Peyer's patch (tissue), 4 donors: ENCODE measurements around the gene IQGAP3. TPM values are rescaled to one million over a fixed set of nuclear protein-coding genes. Genes with fewer than 3 reads are reported as not detected.

Experiments
- DNase-seq, 3 donors: peaks; one replicate each; pipeline ENCODE4 v3.0.0-alpha.2; 2017 to 2019
- H3K27ac ChIP-seq, 4 donors: fragments of 200-600 bp; sonication (generic); one replicate each; pipeline ENCODE4 v1.5.1; 2016 to 2019
- H3K27me3 ChIP-seq, 2 donors: fragments of 200-600 bp; sonication (generic); one replicate each; pipeline ENCODE4 v1.5.1; 2019
- H3K36me3 ChIP-seq, 3 donors: fragments of 200-600 bp; sonication (generic); one replicate each; pipeline ENCODE4 v1.5.1; 2016 to 2019
- H3K4me1 ChIP-seq, 4 donors: fragments of 200-600 bp; sonication (generic); one replicate each; pipeline ENCODE4 v1.5.1; 2016 to 2019
- H3K4me3 ChIP-seq, 4 donors: fragments of 200-600 bp; sonication (generic); 1 replicate in 3 of 4; 2 replicates in 1 of 4; pipeline ENCODE4 v1.5.1; 2016 to 2019; ENCODE audit warnings: mild to moderate bottlenecking in 1 of 4
- H3K9me3 ChIP-seq, 4 donors: fragments of 200-600 bp; sonication (generic); one replicate each; pipeline ENCODE4 v1.5.1; 2016 to 2019; ENCODE audit warnings: mild to moderate bottlenecking in 1 of 4
- POLR2A ChIP-seq, 2 donors: fragments of 450-650 bp; IDR thresholded peaks; one replicate each; pipeline ENCODE4 v1.5.1; 2017; ENCODE audit warnings: antibody characterized with exemption in 2 of 2, mild to moderate bottlenecking in 2 of 2, moderate library complexity in 2 of 2
- total RNA-seq, 4 donors: library from RNA; depleted of rRNA; stranded (reverse); fragments of >200 nt; gene quantifications; one replicate each; pipeline ENCODE4 v1.1.0, GENCODE V29; 2016
- TF ChIP-seq, protein P1 (sequence below), 6 experiments: fragments of 450-650 bp in 4 of 6; fragments of 200-600 bp in 2 of 6; sonication (generic) in 1 of 6; IDR thresholded peaks; one replicate each; pipeline ENCODE4 v1.5.1; 2017 to 2019; ENCODE audit warnings: antibody characterized with exemption in 6 of 6, mild to moderate bottlenecking in 3 of 6, moderate library complexity in 1 of 6

IQGAP3 gene
- total RNA-seq, 4 donors from 2014 or later, result 5.4 to 45.4 (median 8.2) TPM

DNA sequence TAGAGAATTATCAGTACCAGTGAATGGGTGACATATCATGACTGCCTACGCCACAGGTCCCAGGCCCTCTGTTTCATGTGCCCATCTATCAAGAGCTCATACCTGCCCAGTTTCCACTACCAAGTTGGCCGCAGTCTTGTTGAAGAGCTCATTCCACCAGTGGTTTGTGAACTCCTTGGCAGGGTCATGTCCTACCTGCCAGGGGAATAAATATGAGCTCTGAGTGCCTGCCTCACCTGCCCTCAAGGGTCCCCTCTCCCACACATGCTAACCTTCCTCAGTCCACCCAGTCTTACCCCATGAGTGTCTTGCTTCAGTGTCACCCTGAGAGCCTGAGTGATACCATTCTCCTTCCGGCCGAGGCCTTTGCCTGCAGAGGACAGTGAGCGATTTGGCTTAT is 25.8 kb upstream of the IQGAP3 start:
- TF ChIP-seq POLR2A (IDR thresholded peaks at IDR 0.05), result no peak
- TF ChIP-seq, protein P1, sequence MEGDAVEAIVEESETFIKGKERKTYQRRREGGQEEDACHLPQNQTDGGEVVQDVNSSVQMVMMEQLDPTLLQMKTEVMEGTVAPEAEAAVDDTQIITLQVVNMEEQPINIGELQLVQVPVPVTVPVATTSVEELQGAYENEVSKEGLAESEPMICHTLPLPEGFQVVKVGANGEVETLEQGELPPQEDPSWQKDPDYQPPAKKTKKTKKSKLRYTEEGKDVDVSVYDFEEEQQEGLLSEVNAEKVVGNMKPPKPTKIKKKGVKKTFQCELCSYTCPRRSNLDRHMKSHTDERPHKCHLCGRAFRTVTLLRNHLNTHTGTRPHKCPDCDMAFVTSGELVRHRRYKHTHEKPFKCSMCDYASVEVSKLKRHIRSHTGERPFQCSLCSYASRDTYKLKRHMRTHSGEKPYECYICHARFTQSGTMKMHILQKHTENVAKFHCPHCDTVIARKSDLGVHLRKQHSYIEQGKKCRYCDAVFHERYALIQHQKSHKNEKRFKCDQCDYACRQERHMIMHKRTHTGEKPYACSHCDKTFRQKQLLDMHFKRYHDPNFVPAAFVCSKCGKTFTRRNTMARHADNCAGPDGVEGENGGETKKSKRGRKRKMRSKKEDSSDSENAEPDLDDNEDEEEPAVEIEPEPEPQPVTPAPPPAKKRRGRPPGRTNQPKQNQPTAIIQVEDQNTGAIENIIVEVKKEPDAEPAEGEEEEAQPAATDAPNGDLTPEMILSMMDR (IDR thresholded peaks at IDR 0.05), result no peak
- peaks cover 0 to 44% (median 0%) of the 10 kb centered on the region in 3 donors for H3K36me3 ChIP-seq
- H3K27ac ChIP-seq, result no peak overlapping the region
- peaks cover 0 to 19% (median 2%) of the 10 kb centered on the region in 4 donors for H3K4me1 ChIP-seq
- no peaks in the 10 kb centered on the region for H3K9me3 ChIP-seq
- DNase-seq, result no peak
- no peak overlapping the region for H3K4me3 ChIP-seq
- H3K27me3 ChIP-seq, result no peaks in the 10 kb centered on the region

DNA sequence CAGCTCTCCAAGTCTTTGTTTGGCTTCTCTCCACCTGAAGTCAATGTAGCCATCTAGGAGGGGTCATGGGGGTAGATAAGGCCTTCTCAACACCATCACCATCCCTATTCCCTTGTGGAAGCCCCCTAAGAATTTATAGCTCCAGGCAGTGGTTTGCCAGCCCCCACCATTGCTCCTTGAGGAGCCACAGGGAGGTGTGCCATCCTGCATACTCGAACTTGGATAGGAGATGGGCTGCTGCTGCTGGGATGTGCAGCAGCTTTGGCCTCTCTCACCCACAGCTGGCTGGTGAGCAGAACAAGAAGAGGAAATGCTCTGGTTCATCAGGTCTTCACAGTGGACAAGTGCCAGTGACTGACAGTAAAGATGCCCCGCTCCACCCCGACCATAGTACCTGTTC is 24.1 kb upstream of the IQGAP3 start:
- peaks cover 0 to 44% (median 0%) of the 10 kb centered on the region in 3 donors for H3K36me3 ChIP-seq
- no peak for DNase-seq
- no peak for TF ChIP-seq POLR2A (IDR thresholded peaks at IDR 0.05)
- TF ChIP-seq, protein P1 (IDR thresholded peaks at IDR 0.05), result no peak

DNA sequence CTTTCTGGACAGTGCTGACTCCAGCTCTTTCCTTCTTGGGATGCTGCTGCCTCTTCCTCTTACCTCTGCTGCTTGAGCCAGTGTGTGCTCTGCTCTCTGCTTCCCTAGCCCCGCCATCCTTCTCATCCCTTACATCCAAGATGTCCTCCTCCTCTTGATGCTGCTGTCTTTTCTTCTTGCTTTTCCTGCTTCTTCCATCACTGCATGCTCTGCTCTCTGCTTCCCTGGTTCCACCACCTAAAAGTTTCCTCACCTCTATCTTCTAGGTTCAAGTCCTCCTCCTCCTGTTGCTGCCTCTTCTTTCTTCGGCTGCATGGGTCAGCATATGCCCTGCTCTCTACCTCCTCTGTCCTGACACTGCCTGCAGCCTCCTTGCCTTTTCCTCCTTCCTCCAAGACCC is 22.7 kb upstream of the IQGAP3 start:
- DNase-seq, result no peak
- H3K27ac ChIP-seq, result no peak overlapping the region
- H3K4me1 ChIP-seq, result peaks cover 0 to 8% (median 2%) of the 10 kb centered on the region in 4 donors
- no peak overlapping the region for H3K4me3 ChIP-seq
- H3K36me3 ChIP-seq, result peaks cover 0 to 44% (median 0%) of the 10 kb centered on the region in 3 donors
- no peaks in the 10 kb centered on the region for H3K9me3 ChIP-seq
- H3K27me3 ChIP-seq, result no peaks in the 10 kb centered on the region
- TF ChIP-seq POLR2A (IDR thresholded peaks at IDR 0.05), result no peak
- TF ChIP-seq, protein P1 (IDR thresholded peaks at IDR 0.05), result no peak

More for the DNA sequence above, 24.1 kb upstream of the IQGAP3 start:
- H3K9me3 ChIP-seq, result no peaks in the 10 kb centered on the region
- H3K27me3 ChIP-seq, result no peaks in the 10 kb centered on the region
- H3K4me1 ChIP-seq, result peaks cover 0 to 13% (median 5%) of the 10 kb centered on the region in 4 donors
- no peak overlapping the region for H3K4me3 ChIP-seq
- no peak overlapping the region for H3K27ac ChIP-seq

DNA sequence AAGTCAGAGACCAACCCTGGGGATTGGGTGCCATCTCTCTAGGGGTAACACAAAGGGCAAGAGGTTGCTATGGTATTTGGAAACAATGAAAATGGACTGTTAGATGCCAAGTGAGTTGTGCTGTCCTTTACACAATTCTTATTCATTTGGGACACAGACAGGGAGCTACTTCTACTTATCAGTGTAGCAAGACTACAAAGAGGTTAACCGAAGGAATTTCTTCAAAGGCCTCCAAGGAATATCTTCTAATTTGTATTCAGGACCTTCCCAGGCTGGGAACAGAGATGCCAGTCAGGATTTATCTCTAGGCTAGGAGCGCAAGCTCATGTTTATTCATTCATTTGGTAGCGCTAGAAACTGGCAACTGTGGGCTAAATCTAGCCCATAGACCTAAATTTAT is 21.8 kb upstream of the IQGAP3 start:
- peaks cover 0 to 44% (median 0%) of the 10 kb centered on the region in 3 donors for H3K36me3 ChIP-seq
- no peaks in the 10 kb centered on the region for H3K9me3 ChIP-seq
- no peaks in the 10 kb centered on the region for H3K27me3 ChIP-seq
- no peak for DNase-seq
- no peak overlapping the region for H3K27ac ChIP-seq
- peaks cover 0 to 4% (median 2%) of the 10 kb centered on the region in 4 donors for H3K4me1 ChIP-seq
- no peak for TF ChIP-seq POLR2A (IDR thresholded peaks at IDR 0.05)
- TF ChIP-seq, protein P1 (IDR thresholded peaks at IDR 0.05), result no peak
- H3K4me3 ChIP-seq, result no peak overlapping the region

DNA sequence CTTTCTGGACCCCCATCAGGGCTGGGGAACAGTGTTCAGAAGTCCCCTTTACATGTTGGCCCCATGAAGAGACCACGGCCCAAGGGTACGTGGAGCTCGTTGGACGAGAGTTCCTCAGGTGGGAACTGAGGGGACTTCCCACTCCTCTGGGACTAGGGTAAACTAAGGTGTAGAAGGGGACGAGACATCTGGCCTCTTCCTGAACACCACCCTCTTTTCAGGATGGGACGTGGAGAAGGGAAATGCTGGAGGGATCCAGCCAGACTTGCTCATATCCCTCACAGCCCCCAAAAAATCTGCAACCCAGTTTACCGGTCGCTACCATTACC is 21.3 kb upstream of the IQGAP3 start:
- no peak overlapping the region for H3K27ac ChIP-seq

More for the DNA sequence above, 21.3 kb upstream of the IQGAP3 start:
- Histone ChIP-seq H3K4me3 (no peak overlapping the region), H3K36me3 (peaks cover 0 to 44% (median 0%) of the 10 kb centered on the region in 3 donors), H3K4me1 (peaks cover 0 to 4% (median 2%) of the 10 kb centered on the region in 4 donors), H3K27me3 (no peaks in the 10 kb centered on the region), H3K9me3 (no peaks in the 10 kb centered on the region)
- TF ChIP-seq POLR2A (IDR thresholded peaks at IDR 0.05), result no peak
- TF ChIP-seq, protein P1 (IDR thresholded peaks at IDR 0.05), result no peak
- DNase-seq, result no peak
